ENCODE measurements around the gene GNB5. TPM values are rescaled to one million over a fixed set of nuclear protein-coding genes. Genes with fewer than 3 reads are reported as not detected.
"Not testable (repeated sequence)": the region's sequence is repeated elsewhere in the genome, so short reads cannot be mapped to it uniquely, and the experiment has no call there.

The GNB5 gene
- 14.2 and 21.6 TPM in 2 replicates for total RNA-seq
- 31.3 TPM for polyA plus RNA-seq (2012)

- no peak for DNase-seq (ENCODE audit: low read depth)
Observed at GRCh38 chr15:52191207-52191606, at the start of gene GNB5. TSS of gene GNB5 (minus strand) at chr15:52191392. CDS start at chr15:52184676, 6,716 bp downstream.

GRCh38 chr15:52240166-52240565, 49.0 kb upstream of the GNB5 start:
- DNase-seq (ENCODE audit: low read depth) = no peak

GRCh38 chr15:52238989-52239525, 47.9 kb upstream of the GNB5 start:
- not testable (repeated sequence) for DNase-seq (ENCODE audit: low read depth)

GRCh38 chr15:52238149-52238548, 47.0 kb upstream of the GNB5 start:
- DNase-seq (ENCODE audit: low read depth) = no peak

- DNase-seq (ENCODE audit: low read depth) = peak; percentile 61
Observed at GRCh38 chr15:52236013-52236412, 44.8 kb upstream of the GNB5 start.

- DNase-seq (ENCODE audit: low read depth) = no peak
Observed at GRCh38 chr15:52234596-52235541, 43.7 kb upstream of the GNB5 start.

- DNase-seq (ENCODE audit: low read depth) = peak; percentile 48
Observed at GRCh38 chr15:52233405-52233804, 42.2 kb upstream of the GNB5 start.

GRCh38 chr15:52232327-52232726, 41.1 kb upstream of the GNB5 start:
- DNase-seq (ENCODE audit: low read depth) = no peak

- DNase-seq (ENCODE audit: low read depth) = no peak
Observed at GRCh38 chr15:52230073-52230472, 38.9 kb upstream of the GNB5 start.

GRCh38 chr15:52228921-52229320, 37.7 kb upstream of the GNB5 start:
- peak; percentile 40 for DNase-seq (ENCODE audit: low read depth)

GRCh38 chr15:52227456-52227855, 36.3 kb upstream of the GNB5 start:
- peak; percentile 96 for DNase-seq (ENCODE audit: low read depth)

- no peak for DNase-seq (ENCODE audit: low read depth)
Observed at GRCh38 chr15:52225230-52225629, 34.0 kb upstream of the GNB5 start.

- no peak for DNase-seq (ENCODE audit: low read depth)
Observed at GRCh38 chr15:52224211-52224610, 33.0 kb upstream of the GNB5 start.

GRCh38 chr15:52221730-52222129, 30.5 kb upstream of the GNB5 start:
- DNase-seq (ENCODE audit: low read depth) = no peak

GRCh38 chr15:52220937-52221660, 29.9 kb upstream of the GNB5 start:
- no peak for DNase-seq (ENCODE audit: low read depth)

- no peak for DNase-seq (ENCODE audit: low read depth)
Observed at GRCh38 chr15:52220251-52220650, 29.1 kb upstream of the GNB5 start.

GRCh38 chr15:52218816-52219215, 27.6 kb upstream of the GNB5 start:
- no peak for DNase-seq (ENCODE audit: low read depth)

GRCh38 chr15:52218371-52218770, 27.2 kb upstream of the GNB5 start:
- no peak for DNase-seq (ENCODE audit: low read depth)

GRCh38 chr15:52217186-52217585, 26.0 kb upstream of the GNB5 start:
- no peak for DNase-seq (ENCODE audit: low read depth)

- DNase-seq (ENCODE audit: low read depth) = no peak
Observed at GRCh38 chr15:52214553-52214952, 23.4 kb upstream of the GNB5 start.

GRCh38 chr15:52213206-52213605, 22.0 kb upstream of the GNB5 start:
- no peak for DNase-seq (ENCODE audit: low read depth)

Measured in myocyte (in vitro differentiated cells).